Temporal lobe (tissue), 1 donor: ENCODE results near the gene NFE2L3. TPM values are rescaled to one million over a fixed set of nuclear protein-coding genes. Genes with fewer than 3 reads are reported as not detected.

Experiments
- total RNA-seq: library from RNA; depleted of rRNA; stranded (reverse); fragments of >200 nt; gene quantifications from one replicate; pipeline ENCODE4 v1.2.3, GENCODE V29; 2014

Gene NFE2L3
- total RNA-seq, 1 donor from 2014 or later, result 13.3 TPM

Other genes with a start within 250 kb of the NFE2L3 start
- 273 TPM for gene HNRNPA2B1, start 48.5 kb downstream of the NFE2L3 start, total RNA-seq
- 166 TPM for gene CBX3, start 49.5 kb downstream of the NFE2L3 start, total RNA-seq
- gene SNX10, start 139.7 kb downstream of the NFE2L3 start, total RNA-seq, result 17.7 TPM